ENCODE results near the gene CDC26. TPM values are rescaled to one million over a fixed set of nuclear protein-coding genes. Genes with fewer than 3 reads are reported as not detected.
"Not testable (repeated sequence)": the region's sequence is repeated elsewhere in the genome, so short reads cannot be mapped to it uniquely, and the experiment has no call there.

The CDC26 gene
- total RNA-seq, 1 experiment from 2014 or later = 53.3 TPM

GRCh38 chr9:113296796-113297558 is 21.6 kb upstream of the CDC26 start:
- DNase-seq (ENCODE audit: low spot score) = no peak
- in situ Hi-C loops (cut with HindIII; ENCODE audit: low sequenced_read_pairs) = no loop called here

DNA sequence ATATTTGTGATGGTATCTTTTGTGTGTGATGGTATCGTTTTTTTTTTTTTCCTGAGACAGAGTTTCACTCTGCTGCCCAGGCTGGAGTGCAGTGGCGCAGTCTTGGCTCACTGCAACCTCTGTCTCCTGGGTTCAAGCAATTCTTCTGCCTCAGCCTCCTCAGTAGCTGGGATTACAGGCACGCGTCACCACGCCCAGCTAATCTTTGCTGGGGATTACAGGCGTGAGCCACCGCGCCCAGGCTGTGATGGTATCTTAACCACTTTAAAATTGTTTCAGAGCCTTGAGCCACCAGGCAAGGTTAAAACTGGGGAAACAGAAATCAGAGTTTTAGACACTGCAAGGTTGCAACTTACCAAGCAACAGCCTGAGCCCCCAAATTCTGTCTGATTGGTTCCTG is 20.9 kb upstream of the CDC26 start:
- in situ Hi-C loops (cut with HindIII; ENCODE audit: low sequenced_read_pairs) = not testable (repeated sequence)

GRCh38 chr9:113293285-113293878 is 18.0 kb upstream of the CDC26 start:
- no peak for DNase-seq (ENCODE audit: low spot score)
- in situ Hi-C loops (cut with HindIII; ENCODE audit: low sequenced_read_pairs) = no loop called here

More for the DNA sequence above, 20.9 kb upstream of the CDC26 start:
- not testable (repeated sequence) for DNase-seq (ENCODE audit: low spot score)

- in situ Hi-C loops (cut with HindIII; ENCODE audit: low sequenced_read_pairs) = no loop called here
These were observed 14.8 kb upstream of the CDC26 start for GRCh38 chr9:113290052-113290607.

DNA sequence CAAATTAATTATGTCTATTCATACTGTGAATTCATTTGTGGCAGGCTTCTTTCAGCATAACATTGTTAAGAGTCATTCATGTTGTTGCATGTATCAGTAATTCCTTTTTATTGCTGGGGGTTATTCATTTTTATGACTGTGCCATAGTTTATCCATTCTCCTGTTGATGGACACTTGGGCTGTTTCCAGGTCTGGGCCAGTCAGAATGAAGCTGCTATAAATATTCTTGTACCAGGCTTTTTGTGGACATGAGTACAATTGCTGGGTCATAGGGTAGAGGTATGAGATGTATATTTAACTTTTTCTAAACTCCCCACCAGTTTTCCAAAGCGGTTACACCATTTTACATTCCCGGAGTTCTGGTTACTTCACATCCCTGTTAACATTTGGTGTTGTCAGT is 13.7 kb upstream of the CDC26 start:
- in situ Hi-C loops (cut with HindIII; ENCODE audit: low sequenced_read_pairs) = no loop called here

More at GRCh38 chr9:113290052-113290607, 14.8 kb upstream of the CDC26 start:
- DNase-seq (ENCODE audit: low spot score) = no peak

GRCh38 chr9:113281356-113281755 is 6.0 kb upstream of the CDC26 start:
- in situ Hi-C loops (cut with HindIII; ENCODE audit: low sequenced_read_pairs) = no loop called here
- DNase-seq (ENCODE audit: low spot score) = no peak

More for the DNA sequence above, 13.7 kb upstream of the CDC26 start:
- DNase-seq (ENCODE audit: low spot score) = no peak

GRCh38 chr9:113278840-113279239 is 3.5 kb upstream of the CDC26 start:
- in situ Hi-C loops (cut with HindIII; ENCODE audit: low sequenced_read_pairs) = no loop called here
- no peak for DNase-seq (ENCODE audit: low spot score)

DNA sequence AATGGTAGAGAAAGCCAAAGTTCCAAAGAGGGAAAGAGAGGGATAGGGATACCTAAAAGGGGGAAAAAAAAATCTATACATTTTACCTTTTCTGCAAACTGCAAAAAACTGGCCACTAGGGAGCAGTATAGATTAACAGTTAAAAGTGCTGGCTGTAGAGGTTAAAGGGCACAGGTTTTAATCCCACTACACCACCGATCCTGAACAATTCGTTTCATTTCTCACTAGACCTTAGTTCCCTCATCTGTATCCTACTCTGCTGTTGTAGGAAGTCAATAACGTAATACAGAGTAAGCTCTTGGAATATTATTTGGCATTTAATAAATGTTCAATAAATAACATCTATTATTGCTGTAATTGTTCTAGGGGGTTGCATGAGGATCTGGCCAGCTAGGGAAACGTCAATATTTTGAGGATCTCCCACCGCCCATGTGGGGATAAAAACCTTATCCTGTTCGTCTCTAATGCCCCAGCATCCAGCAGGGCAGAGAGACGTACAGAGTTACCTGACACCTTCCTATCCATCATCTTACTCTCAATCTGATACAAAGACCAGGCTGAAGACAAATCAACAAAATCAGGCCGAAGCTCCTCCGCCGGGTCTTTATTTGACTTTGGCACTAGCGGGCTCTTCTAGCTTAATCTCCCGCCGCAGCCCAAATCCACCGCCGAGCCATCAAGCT is 757 bp downstream of the CDC26 start:
- peak; percentile 72 for DNase-seq (ENCODE audit: low spot score)
- in situ Hi-C loops (cut with HindIII; ENCODE audit: low sequenced_read_pairs) = no loop called here

- in situ Hi-C loops (cut with HindIII; ENCODE audit: low sequenced_read_pairs) = no loop called here
- DNase-seq (ENCODE audit: low spot score) = no peak
These were observed 5.5 kb downstream of the CDC26 start for GRCh38 chr9:113269871-113270270.

GRCh38 chr9:113269355-113269754 is 6.0 kb downstream of the CDC26 start:
- DNase-seq (ENCODE audit: low spot score) = no peak
- in situ Hi-C loops (cut with HindIII; ENCODE audit: low sequenced_read_pairs) = no loop called here

- in situ Hi-C loops (cut with HindIII; ENCODE audit: low sequenced_read_pairs) = no loop called here
- no peak for DNase-seq (ENCODE audit: low spot score)
These were observed 7.3 kb downstream of the CDC26 start for GRCh38 chr9:113267911-113268566.

DNA sequence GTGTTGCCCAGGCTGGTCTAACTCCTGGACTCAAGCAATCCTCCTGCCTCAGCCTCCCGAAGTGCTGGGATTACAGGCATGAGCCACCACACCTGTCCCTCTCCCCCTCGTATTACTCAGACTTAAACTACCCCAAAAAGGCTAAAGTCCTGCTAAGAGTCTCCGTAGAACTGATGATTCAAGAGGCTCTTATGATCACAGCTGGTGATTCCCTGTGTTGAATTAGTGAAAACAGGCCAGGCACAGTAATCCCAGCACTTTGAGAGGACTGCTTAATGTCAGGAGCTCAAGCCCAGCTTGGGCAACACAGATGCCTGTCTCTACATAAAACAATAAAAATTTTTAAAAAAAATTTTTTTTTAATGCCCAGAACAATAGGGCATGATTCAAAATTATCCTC is 9.2 kb downstream of the CDC26 start:
- DNase-seq (ENCODE audit: low spot score) = no peak
- in situ Hi-C loops (cut with HindIII; ENCODE audit: low sequenced_read_pairs) = no loop called here

DNA sequence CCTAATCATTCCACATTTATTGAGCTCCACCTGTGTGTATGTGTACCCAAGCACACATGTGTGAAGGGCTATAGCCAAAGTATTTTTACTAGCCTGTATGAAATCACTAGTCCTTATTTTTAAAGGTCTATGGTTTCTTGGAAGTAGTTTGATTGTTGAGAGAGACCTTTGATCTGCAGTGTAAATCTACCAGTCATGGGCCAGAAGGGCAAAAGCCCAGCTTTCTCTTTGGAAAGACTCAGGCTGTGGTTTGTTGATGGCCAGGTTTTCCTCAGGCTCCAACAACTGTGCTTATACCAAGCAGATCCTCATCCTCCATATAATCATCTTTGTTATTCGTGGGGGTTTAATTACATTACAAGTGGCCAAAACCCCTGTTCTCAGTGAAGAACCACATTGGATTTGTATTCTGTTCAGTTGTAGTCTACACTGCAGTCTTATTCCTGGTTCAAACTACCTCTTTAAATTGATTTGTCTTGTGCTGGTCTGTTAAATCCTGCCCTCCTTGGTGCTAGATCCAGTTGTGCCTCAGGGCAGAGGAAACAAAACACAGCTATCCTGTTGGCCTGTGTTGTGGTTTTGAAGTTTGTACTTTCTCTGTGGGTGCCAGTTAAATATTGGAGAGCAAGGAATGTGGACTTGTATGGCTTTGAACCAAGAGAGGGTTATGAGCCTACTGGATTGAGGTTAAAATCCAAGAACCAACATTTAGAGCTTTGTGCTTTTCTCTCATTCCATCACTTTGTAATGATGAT is 13.3 kb downstream of the CDC26 start:
- in situ Hi-C loops (cut with HindIII; ENCODE audit: low sequenced_read_pairs) = no loop called here
- DNase-seq (ENCODE audit: low spot score) = no peak

DNA sequence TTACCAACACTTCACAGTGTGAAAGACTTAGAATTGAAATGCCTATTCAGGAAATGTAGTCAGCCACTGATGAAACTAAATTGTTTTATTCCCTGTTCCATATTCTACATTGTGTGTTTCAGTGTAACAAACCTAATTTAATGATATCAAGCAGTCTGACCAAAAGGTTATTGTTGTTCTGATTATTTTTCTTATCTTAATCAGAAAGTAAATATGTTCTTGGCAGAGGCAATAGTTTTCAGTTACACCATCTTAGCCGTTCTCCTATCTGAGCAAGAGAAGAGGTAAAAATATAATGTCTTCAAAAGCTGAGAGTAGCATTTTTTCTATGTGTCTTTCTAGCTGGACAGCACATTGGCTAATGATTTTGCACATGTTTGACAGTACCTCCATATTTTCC is 17.1 kb downstream of the CDC26 start:
- no peak for DNase-seq (ENCODE audit: low spot score)
- in situ Hi-C loops (cut with HindIII; ENCODE audit: low sequenced_read_pairs) = no loop called here

DNA sequence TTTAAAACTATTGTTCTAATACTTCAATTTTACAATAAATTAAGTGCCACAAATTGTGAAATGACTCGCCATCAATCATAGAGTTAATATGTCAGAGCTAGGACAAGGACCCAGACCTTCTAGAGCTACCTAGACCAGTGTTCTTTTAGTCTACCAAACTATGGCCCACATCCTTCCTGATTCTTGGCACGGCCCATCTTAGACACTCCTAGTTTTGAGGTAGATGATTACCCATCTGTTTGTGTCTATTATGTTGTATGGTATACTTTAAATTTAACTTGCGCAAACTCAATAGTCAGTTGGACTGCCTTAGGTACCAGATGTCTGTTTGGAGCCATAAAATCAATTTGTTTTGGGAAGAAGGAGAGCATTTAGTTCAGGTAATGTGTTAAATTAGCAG is 17.5 kb downstream of the CDC26 start:
- DNase-seq (ENCODE audit: low spot score) = no peak
- in situ Hi-C loops (cut with HindIII; ENCODE audit: low sequenced_read_pairs) = no loop called here

DNA sequence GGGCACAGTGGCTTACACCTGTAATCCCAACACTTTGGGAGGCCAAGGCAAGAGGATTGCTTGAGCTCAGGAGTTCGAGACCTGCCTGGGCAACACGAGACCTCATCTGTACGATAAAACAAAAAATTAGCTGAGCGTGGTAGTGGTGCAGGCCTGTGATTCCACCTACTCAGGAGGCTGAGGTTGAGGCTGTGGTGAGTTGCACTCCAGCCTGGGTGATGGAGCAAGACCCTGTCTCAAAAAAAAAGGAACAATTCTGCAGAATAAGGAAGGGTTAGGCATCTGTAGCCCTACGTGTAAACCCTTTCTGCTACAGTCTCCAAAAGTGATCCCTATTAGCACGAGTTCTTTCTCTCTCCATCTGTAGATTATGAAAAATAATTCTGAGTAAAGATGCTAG is 19.9 kb downstream of the CDC26 start:
- DNase-seq (ENCODE audit: low spot score) = no peak
- in situ Hi-C loops (cut with HindIII; ENCODE audit: low sequenced_read_pairs) = no loop called here

GRCh38 chr9:113254991-113255390 is 20.4 kb downstream of the CDC26 start:
- in situ Hi-C loops (cut with HindIII; ENCODE audit: low sequenced_read_pairs) = no loop called here
- no peak for DNase-seq (ENCODE audit: low spot score)

- in situ Hi-C loops (cut with HindIII; ENCODE audit: low sequenced_read_pairs) = no loop called here
- DNase-seq (ENCODE audit: low spot score) = no peak
These were observed 24.6 kb downstream of the CDC26 start for GRCh38 chr9:113250807-113251206.

DNA sequence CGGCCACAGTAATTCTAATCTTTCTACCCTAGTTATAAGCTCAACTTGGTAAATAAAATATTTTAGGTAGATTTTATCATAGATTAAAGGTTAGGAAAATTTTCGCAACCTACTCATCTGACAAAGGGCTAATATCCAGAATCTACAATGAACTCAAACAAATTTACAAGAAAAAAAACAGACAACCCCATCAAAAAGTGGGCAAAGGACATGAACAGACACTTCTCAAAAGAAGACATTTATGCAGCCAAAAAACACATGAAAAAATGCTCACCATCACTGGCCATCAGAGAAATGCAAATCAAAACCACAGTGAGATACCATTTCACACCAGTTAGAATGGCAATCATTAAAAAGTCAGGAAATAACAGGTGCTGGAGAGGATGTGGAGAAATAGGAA is 25.7 kb downstream of the CDC26 start:
- DNase-seq (ENCODE audit: low spot score); in situ Hi-C loops (cut with HindIII; ENCODE audit: low sequenced_read_pairs): not testable (repeated sequence)

Data from G401 (cell line).